SH-SY5Y (cell line): ENCODE data around the gene PPOX.

Experiments used
- GATA2 ChIP-seq: IDR thresholded peaks from 2 replicates; pipeline ENCODE4 v1.6.1; 2011; ENCODE audit warnings: mild to moderate bottlenecking, low read depth, low read length
- GATA3 ChIP-seq: IDR thresholded peaks from 2 replicates; pipeline ENCODE4 v1.6.1; 2011; ENCODE audit warnings: low read depth, mild to moderate bottlenecking, low read length, moderate library complexity

DNA sequence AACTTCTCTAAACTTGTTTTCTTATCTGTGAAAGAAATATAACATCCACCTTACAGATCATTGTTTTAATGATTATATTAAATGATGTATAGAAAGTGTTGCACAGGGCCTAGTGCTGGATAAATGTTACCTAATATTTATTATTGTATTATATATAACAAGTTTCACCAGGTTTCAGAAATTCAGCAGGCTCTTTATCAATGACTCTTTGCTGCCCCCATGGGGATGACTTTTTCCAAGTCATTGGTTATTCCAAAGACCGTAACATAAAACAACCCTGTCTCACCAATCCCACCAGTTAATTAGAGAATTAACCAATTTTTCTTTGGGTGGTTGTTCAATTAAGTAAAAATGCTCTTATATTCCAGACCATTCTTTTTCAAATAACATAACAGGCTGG lies 26.5 kb upstream of the PPOX start:
- no peak for TF ChIP-seq GATA3
- no peak for TF ChIP-seq GATA2
